Transverse colon (tissue), 4 donors: ENCODE measurements around the gene GCNA.

Experiments used
- CTCF ChIP-seq, 5 experiments: fragments of 200-600 bp in 3 of 5; fragments of 450-650 bp in 2 of 5; sonication (generic) in 3 of 5; IDR thresholded peaks; 1 replicate in 2 of 5; 2 replicates in 3 of 5; pipeline ENCODE4 v1.5.1; 2016 to 2017; ENCODE audit warnings: antibody characterized with exemption in 5 of 5, inconsistent platforms in 3 of 5, mild to moderate bottlenecking in 2 of 5, moderate library complexity in 1 of 5
- POLR2A ChIP-seq: fragments of 450-650 bp; IDR thresholded peaks from one replicate; pipeline ENCODE4 v1.6.1; 2016; ENCODE audit warnings: antibody characterized with exemption, mild to moderate bottlenecking, moderate library complexity
- POLR2AphosphoS5 ChIP-seq, 3 donors: sonication (generic); formaldehyde crosslinking; IDR thresholded peaks; one replicate each; pipeline ENCODE4 v1.6.1; 2016; ENCODE audit warnings: antibody characterized with exemption in 3 of 3

GRCh38 chrX:71533851-71534561 is 44.2 kb upstream of the GCNA start:
- TF ChIP-seq POLR2A (peak; percentile 27), CTCF (IDR thresholded peaks at IDR 0.05) (no peak), POLR2AphosphoS5 (IDR thresholded peaks at IDR 0.05) (peak; percentile 8 to 48 (median 18))
